Small intestine (tissue), 7 donors: ENCODE measurements around the gene LHPP. TPM values are rescaled to one million over a fixed set of nuclear protein-coding genes. Genes with fewer than 3 reads are reported as not detected.
"Not testable (repeated sequence)": the region's sequence is repeated elsewhere in the genome, so short reads cannot be mapped to it uniquely, and the experiment has no call there.

ENCODE experiments used
- DNase-seq, 2 donors: peaks; one replicate each; pipeline versions ENCODE4 v3.0.0 to v3.0.0-alpha.2; 2013
- FAIRE-seq: peaks from 2 replicates; lab custom pipeline; 2012; peaks lifted over from hg19 to GRCh38; lab: Jason Lieb, UNC
- H3K27ac ChIP-seq, 3 donors: one replicate each; pipeline ENCODE4 v1.5.1; 2013; ENCODE audit warnings: low read length in 2 of 3, mild to moderate bottlenecking in 2 of 3, control low read depth in 1 of 3, inconsistent platforms in 1 of 3, low read depth in 1 of 3, moderate library complexity in 1 of 3
- H3K27me3 ChIP-seq, 3 donors: one replicate each; pipeline ENCODE4 v1.6.1; 2013; ENCODE audit warnings: low read length in 3 of 3, inconsistent platforms in 1 of 3; ENCODE audit not compliant: control insufficient read depth in 3 of 3, insufficient read depth in 3 of 3
- H3K36me3 ChIP-seq, 3 donors: one replicate each; pipeline ENCODE4 v1.6.1; 2013; ENCODE audit warnings: low read length in 3 of 3, inconsistent platforms in 1 of 3, low read depth in 1 of 3, mild to moderate bottlenecking in 1 of 3, moderate library complexity in 1 of 3; ENCODE audit not compliant: control insufficient read depth in 3 of 3, insufficient read depth in 2 of 3
- H3K4me1 ChIP-seq, 3 donors: one replicate each; pipeline ENCODE4 v1.6.1; 2013; ENCODE audit warnings: low read length in 2 of 3, inconsistent platforms in 1 of 3, low read depth in 1 of 3, mild to moderate bottlenecking in 1 of 3, moderate library complexity in 1 of 3; ENCODE audit not compliant: control insufficient read depth in 3 of 3, insufficient read depth in 2 of 3
- H3K4me3 ChIP-seq, 3 donors: one replicate each; pipeline ENCODE4 v1.5.1; 2013; ENCODE audit warnings: low read length in 3 of 3, control low read depth in 1 of 3, inconsistent platforms in 1 of 3, low read depth in 1 of 3, mild to moderate bottlenecking in 1 of 3, moderate library complexity in 1 of 3
- H3K9me3 ChIP-seq, 2 donors: one replicate each; pipeline ENCODE4 v1.6.1; 2013; ENCODE audit warnings: low read depth in 1 of 2, low read length in 1 of 2; ENCODE audit not compliant: control insufficient read depth in 2 of 2, insufficient read depth in 1 of 2
- WGBS, 3 donors: extraction: QIAGEN DNeasy Blood & Tissue Kit; methylation state at CpG; one replicate each; pipeline ENCODE4 v1.1.7; 2013; 5-methylcytosine and 5-hydroxymethylcytosine counted together
- polyA plus RNA-seq, 4 donors: library from polyadenylated mRNA; stranded (reverse) in 3 of 4; unstranded in 1 of 4; fragments of 200-250 nt in 3 of 4; fragments of 120-200 nt in 1 of 4; gene quantifications; one replicate each; pipeline versions ENCODE4 v1.2.1 to v1.2.3, GENCODE V29; 2013
- donor health status: healthy with polysubstance abuse.
- donor health status: control.
- donor health status: control.
- donor health status: Bipolar disorder and iron deficiency.
- donor health status: healthy.

LHPP gene
- polyA plus RNA-seq, 4 donors: 17.2 to 47.7 (median 35.0) TPM

DNA sequence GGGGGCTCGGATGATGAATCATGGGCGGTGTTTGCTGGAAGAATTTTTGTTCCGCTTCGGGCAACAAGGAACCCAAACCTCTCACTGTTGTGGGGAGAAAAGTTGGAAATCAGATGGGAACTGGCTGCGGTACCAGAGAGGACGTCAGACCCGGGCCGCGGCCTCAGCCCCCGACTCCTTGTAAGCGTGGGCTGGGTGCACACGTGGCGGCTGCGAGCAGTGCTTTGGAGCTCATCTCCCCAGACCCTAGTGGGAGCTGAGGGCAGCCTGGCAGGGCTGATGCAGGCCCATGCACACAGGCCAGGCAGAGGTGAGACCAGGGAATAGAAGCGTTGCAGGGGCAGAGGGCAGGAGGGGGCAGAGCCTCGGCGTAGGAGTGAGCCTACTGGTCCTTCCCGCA lies 146.1 kb downstream of the LHPP start:
- FAIRE-seq (no peak), DNase-seq (no peak)
- Histone ChIP-seq H3K27me3 (no peaks in the 10 kb centered on the region), H3K4me3 (no peak overlapping the region), H3K36me3 (peaks cover 0 to 22% (median 0%) of the 10 kb centered on the region in 3 donors), H3K9me3 (no peaks in the 10 kb centered on the region), H3K27ac (no peak overlapping the region), H3K4me1 (peaks cover 0 to 9% (median 0%) of the 10 kb centered on the region in 3 donors)
- WGBS, 3 donors: 90 to 95% (median 93%) methylated on average over 17 to 18 of the region's 18 CpGs

DNA sequence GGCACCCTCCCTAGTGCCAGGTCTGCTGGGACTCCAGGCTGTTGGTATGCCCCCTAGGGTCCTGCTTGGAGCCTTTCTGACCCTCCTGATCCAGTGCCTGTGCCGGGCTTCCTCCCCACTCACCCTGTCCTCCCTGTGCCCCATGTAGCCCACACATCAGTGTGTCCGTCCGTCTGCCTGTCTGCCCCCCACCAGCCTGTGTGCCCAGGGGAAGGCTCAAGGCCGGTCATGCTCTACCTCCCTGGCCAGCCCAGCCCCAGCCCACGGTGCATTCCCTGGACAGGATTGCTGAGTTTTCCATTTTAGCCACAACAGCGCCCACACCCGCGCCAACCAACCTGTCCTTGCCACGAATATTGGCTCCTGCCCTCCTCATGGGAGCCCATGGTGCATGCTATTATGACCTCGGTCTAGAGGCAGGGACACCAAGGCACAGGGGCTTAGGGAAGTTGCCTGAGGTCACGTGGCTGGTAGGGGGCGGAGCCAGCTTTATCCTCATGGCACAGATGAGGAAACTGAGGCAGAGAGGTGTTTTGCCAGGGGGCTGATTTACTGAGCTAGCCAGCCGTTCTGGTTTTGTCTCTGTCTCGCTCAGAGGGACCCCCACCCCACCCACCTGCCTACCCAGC lies 146.6 kb downstream of the LHPP start:
- Histone ChIP-seq H3K9me3 (no peaks in the 10 kb centered on the region), H3K4me1 (peaks cover 0 to 11% (median 0%) of the 10 kb centered on the region in 3 donors), H3K36me3 (peaks cover 0 to 22% (median 0%) of the 10 kb centered on the region in 3 donors), H3K27me3 (no peaks in the 10 kb centered on the region), H3K27ac (no peak overlapping the region), H3K4me3 (no peak overlapping the region)
- FAIRE-seq (no peak), DNase-seq (no peak)
- 85 to 90% (median 86%) methylated on average over 14 of the region's 14 CpGs for WGBS, 3 donors

DNA sequence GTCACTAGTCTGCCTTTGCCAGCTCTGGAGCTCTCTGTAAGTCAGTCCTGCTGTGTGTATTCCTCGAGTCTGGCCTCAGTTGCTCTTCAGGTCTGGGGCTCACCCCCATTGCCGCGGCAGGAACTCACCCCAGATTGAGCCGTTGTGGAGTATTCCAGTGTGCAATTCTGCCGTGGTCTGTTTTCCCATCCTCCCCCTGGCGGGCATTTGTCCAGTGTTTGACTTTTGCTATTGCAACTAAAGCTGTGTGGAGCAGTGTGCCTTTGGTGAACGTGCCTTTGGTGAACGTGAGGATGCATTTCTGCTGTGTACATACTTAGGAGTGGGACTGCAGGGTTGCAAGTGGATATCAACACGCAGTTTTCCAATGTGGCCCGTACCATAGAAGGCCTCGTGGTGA lies 148.1 kb downstream of the LHPP start:
- FAIRE-seq: no peak
- no peak for DNase-seq

DNA sequence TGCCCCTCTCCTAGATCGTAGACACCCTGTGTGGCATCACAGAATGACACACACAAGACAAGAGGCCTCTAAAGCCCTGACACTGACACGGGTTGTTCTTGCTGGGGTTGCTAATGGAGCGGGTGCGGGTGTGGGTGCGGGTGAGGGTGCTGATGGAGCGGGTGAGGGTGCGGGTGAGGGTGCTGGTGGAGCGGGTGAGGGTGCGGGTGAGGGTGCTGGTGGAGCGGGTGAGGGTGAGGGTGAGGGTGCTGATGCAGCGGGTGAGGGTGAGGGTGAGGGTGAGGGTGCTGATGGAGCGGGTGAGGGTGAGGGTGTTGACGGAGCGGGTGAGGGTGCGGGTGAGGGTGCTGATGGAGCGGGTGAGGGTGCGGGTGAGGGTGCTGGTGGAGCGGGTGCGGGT lies 148.6 kb downstream of the LHPP start:
- H3K27me3 ChIP-seq, H3K27ac ChIP-seq, H3K4me3 ChIP-seq, H3K9me3 ChIP-seq, DNase-seq, FAIRE-seq: not testable (repeated sequence)
- Histone ChIP-seq H3K4me1 (peaks cover 0 to 11% (median 0%) of the 10 kb centered on the region in 3 donors), H3K36me3 (peaks cover 0 to 36% (median 0%) of the 10 kb centered on the region in 3 donors)
- WGBS, 3 donors: 94 to 97% (median 95%) methylated on average over 13 to 19 of the region's 19 CpGs

More for the DNA sequence above, 148.1 kb downstream of the LHPP start:
- Histone ChIP-seq H3K9me3 (no peaks in the 10 kb centered on the region), H3K36me3 (peaks cover 0 to 32% (median 0%) of the 10 kb centered on the region in 3 donors), H3K4me3 (no peak overlapping the region), H3K27me3 (no peaks in the 10 kb centered on the region), H3K4me1 (peaks cover 0 to 11% (median 0%) of the 10 kb centered on the region in 3 donors), H3K27ac (no peak overlapping the region)
- WGBS, 3 donors: 89 to 95% (median 93%) methylated on average over 11 of the region's 11 CpGs

DNA sequence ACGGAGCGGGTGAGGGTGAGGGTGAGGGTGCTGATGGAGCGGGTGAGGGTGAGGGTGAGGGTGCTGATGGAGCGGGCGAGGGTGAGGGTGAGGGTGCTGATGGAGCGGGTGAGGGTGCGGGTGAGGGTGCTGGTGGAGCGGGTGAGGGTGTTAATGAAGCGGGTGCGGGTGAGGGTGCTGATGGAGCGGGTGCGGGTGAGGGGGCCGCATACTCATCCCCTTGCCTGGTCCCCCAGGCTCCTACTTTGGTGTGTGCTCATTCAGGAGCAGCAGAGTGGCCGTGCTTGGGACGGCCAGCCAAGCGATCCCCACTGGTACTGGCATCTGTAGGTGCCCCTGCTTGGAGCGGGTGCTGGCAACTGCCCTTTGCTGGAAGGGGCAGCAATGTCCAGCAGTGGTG lies 149.2 kb downstream of the LHPP start:
- not testable (repeated sequence) for H3K27ac ChIP-seq, H3K4me3 ChIP-seq, DNase-seq, FAIRE-seq, H3K27me3 ChIP-seq, H3K9me3 ChIP-seq
- Histone ChIP-seq H3K36me3 (peaks cover 0 to 40% (median 0%) of the 10 kb centered on the region in 3 donors), H3K4me1 (peaks cover 0 to 10% (median 0%) of the 10 kb centered on the region in 3 donors)
- 86 to 94% (median 87%) methylated on average over 10 to 16 of the region's 17 CpGs for WGBS, 3 donors

DNA sequence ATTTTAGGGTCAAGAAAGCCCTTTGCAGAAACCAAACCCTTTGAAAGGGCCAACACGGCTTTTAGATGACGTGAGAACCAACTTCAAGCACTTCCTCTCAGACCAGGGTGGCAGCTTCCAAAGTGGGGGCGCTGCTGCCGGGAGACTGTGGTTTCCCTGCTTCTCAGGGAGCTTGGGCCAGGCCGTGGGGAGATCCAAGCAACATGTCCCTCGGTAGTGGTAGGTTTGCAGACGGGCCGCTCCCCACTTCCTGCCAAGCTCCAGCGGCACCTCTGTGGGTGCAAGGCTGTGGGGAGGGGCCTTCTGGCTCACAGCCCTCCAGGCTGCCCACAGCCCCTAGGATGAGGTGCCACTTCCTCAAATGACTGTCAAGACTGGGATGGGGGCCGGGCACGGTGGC lies 150.1 kb downstream of the LHPP start:
- Histone ChIP-seq H3K4me1 (peaks cover 0 to 5% (median 0%) of the 10 kb centered on the region in 3 donors), H3K27ac (no peak overlapping the region), H3K36me3 (peaks cover 0 to 49% (median 3%) of the 10 kb centered on the region in 3 donors), H3K4me3 (no peak overlapping the region), H3K27me3 (no peaks in the 10 kb centered on the region), H3K9me3 (no peaks in the 10 kb centered on the region)
- DNase-seq (peak in 1 of 2 donors; percentile 21), FAIRE-seq (no peak)
- WGBS, 3 donors: 61 to 88% (median 70%) methylated on average over 11 of the region's 11 CpGs

DNA sequence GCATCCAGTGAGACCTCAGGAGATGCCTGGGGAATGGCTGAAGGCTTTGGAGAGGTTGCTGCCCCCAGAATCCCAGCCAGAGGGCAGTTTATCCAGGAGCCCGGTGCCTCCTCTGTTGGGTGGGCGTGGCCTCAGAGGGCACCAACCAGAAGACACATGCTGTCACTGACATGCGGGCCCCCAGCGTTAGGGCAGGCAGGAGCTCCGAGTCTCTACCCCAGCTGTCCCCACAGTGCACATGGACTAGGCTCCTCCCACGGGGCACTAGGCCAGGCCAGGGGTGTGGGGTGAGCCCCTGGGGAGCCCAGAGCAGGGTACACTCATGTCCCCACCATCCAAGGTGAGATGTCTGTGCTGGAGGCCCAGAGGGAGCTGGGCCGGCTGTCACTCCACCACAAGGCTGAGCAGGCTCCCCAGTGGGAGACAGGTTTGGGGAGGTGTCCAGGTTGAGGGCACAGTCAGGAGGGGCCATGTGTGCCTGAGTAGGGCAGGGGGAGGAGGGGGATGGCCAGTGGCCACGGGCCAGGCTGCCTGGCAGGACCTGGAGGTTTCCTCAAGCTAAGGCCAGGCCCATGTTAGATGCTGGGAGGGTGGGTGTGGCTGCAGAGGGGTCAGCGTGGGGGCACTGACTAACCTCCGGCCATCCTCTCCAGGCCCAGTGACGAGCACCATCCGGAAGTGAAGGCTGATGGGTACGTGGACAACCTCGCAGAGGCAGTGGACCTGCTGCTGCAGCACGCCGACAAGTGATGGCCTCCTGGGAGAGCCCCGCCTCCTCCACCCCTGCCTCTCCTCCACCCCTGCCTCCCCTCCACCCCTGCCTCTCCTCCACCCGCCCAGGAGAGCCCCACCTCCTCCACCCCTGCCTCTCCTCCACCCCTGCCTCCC lies 151.2 kb downstream of the LHPP start:
- Histone ChIP-seq H3K4me3 (no peak overlapping the region), H3K9me3 (no peaks in the 10 kb centered on the region)
- WGBS, 3 donors: 52 to 60% (median 53%) methylated on average over 16 to 18 of the region's 18 CpGs

DNA sequence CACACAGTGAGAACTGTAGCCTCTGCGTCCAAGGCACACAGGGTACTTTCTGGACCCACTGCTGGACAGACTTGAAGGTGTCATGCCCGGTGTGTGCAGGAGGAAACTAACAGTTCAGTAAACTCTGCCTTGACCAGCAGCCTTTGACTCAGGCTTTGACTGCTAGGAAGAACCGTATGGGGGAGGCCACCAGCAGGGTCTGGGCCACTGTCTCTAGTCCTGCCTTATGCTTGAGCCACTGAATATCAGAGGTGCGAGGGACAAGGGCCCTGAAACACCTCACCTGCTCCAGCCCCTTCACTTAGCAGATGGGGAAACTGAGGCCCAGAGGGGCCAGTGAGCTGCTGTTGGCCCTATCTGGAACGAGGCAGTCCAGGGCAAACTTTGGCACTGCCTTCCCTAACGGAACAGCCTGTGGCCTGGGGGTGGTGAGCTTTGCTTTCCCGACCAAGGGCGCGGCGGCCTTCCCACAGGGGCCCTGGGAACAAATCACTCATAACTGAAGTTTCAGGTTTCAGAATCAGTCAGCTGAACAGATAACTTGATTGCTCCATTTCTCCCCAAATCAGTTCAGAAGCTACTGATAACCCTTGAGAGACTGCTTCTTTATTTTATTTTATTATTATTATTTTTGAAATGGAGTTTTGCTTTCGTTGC lies 152.5 kb downstream of the LHPP start:
- no peak for DNase-seq
- WGBS, 3 donors: 66 to 73% (median 71%) methylated on average over 11 of the region's 11 CpGs
- no peak for FAIRE-seq

More for the DNA sequence above, 151.2 kb downstream of the LHPP start:
- H3K36me3 ChIP-seq: peaks cover 0 to 60% (median 4%) of the 10 kb centered on the region in 3 donors
- peaks cover 0 to 5% (median 0%) of the 10 kb centered on the region in 3 donors for H3K4me1 ChIP-seq
- H3K27ac ChIP-seq: peak overlapping the region in 2 of 3 donors; percentile 18 to 20
- DNase-seq: peak in 1 of 2 donors; percentile 42
- H3K27me3 ChIP-seq: no peaks in the 10 kb centered on the region
- no peak for FAIRE-seq

More for the DNA sequence above, 152.5 kb downstream of the LHPP start:
- peaks cover 0 to 64% (median 5%) of the 10 kb centered on the region in 3 donors for H3K36me3 ChIP-seq
- H3K27me3 ChIP-seq: no peaks in the 10 kb centered on the region
- H3K4me3 ChIP-seq: no peak overlapping the region
- peaks cover 0 to 5% (median 0%) of the 10 kb centered on the region in 3 donors for H3K4me1 ChIP-seq
- H3K27ac ChIP-seq: peak overlapping the region in 1 of 3 donors; percentile 34
- no peaks in the 10 kb centered on the region for H3K9me3 ChIP-seq
